WERI-Rb-1 (cell line): ENCODE measurements around the gene PCLAF.

ENCODE experiments used
- DNase-seq: peaks from one replicate; pipeline ENCODE4 v3.0.0-alpha.2; 2020
- H3K27ac ChIP-seq: fragments of 250-450 bp; sonication (Bioruptor Pico); 2 replicates; pipeline ENCODE4 v1.5.1; 2020; ENCODE audit warnings: mild to moderate bottlenecking, moderate library complexity
- H3K27me3 ChIP-seq: fragments of 250-450 bp; sonication (Bioruptor Pico); 2 replicates; pipeline ENCODE4 v1.5.1; 2021; ENCODE audit warnings: mild to moderate bottlenecking, low read depth, moderate library complexity; ENCODE audit not compliant: insufficient read depth, severe bottlenecking
- H3K36me3 ChIP-seq: fragments of 250-450 bp; sonication (Bioruptor Pico); 2 replicates; pipeline ENCODE4 v1.5.1; 2020; ENCODE audit warnings: mild to moderate bottlenecking, moderate library complexity
- H3K4me3 ChIP-seq: 2 replicates; pipeline ENCODE4 v1.5.1; 2011; ENCODE audit warnings: low read depth, mild to moderate bottlenecking, control low read depth, low read length
- H3K9me3 ChIP-seq: fragments of 250-450 bp; sonication (Bioruptor Pico); 2 replicates; pipeline ENCODE4 v1.5.1; 2021; ENCODE audit warnings: mild to moderate bottlenecking, moderate library complexity; ENCODE audit not compliant: severe bottlenecking
- TF ChIP-seq, protein P1 (sequence below): IDR thresholded peaks from 2 replicates; pipeline ENCODE4 v1.5.1; 2011; ENCODE audit warnings: low read depth, mild to moderate bottlenecking, control low read depth, inconsistent platforms, low read length

PCLAF gene

DNA sequence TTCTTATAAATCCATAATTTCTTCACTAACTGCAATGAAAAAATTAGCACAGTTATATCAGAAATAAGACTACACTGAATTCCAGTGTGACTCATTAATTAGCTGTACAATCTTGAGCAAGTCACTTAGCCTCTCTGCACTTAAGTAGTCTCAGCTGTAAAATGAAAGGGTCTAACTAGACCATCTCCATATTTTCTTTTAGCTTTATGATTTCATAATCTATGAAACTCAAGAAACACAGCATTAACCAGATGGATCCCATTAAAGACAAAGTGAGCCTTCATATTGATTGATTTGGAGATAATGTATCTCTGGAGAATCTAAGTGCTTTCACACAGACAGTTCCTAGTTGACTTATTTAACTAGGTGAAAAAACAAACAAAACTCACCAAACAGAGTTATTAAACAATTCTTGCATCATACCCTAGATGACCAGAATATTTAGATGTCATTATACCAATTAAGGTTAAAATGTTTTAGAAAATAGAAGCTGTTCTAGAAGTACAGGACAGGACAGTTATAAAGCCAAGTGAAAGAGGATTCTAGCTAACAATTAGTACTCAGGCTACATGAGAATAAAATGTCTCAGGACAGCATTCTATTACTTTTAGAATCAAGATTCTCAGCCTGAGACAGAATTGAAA, 36.5 kb downstream of the PCLAF start:
- Histone ChIP-seq H3K4me3 (no peak overlapping the region), H3K27me3 (no peaks in the 10 kb centered on the region), H3K9me3 (no peaks in the 10 kb centered on the region), H3K27ac (no peak overlapping the region), H3K36me3 (no peaks in the 10 kb centered on the region; the same call in 1 of the 2 replicates)
- DNase-seq: no peak
- TF ChIP-seq, protein P1, sequence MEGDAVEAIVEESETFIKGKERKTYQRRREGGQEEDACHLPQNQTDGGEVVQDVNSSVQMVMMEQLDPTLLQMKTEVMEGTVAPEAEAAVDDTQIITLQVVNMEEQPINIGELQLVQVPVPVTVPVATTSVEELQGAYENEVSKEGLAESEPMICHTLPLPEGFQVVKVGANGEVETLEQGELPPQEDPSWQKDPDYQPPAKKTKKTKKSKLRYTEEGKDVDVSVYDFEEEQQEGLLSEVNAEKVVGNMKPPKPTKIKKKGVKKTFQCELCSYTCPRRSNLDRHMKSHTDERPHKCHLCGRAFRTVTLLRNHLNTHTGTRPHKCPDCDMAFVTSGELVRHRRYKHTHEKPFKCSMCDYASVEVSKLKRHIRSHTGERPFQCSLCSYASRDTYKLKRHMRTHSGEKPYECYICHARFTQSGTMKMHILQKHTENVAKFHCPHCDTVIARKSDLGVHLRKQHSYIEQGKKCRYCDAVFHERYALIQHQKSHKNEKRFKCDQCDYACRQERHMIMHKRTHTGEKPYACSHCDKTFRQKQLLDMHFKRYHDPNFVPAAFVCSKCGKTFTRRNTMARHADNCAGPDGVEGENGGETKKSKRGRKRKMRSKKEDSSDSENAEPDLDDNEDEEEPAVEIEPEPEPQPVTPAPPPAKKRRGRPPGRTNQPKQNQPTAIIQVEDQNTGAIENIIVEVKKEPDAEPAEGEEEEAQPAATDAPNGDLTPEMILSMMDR: no peak

DNA sequence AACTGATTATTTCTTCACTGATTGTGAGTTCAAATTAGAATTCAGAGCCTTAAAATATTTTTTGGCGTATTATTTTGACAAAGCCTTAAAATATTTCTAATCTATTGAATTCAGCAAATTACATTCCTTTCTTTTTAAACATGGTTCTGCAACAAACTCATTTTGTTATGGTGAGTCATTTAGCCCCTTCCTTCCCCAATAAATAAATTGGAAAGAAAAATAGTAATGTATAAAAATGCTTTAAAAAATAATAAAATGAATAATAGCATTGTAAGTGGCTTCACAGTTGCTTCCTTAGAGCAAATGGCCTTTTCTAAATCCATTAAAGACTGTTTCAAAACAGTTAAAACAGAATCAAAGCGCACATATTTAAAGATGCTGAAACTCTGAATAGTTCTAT, 37.4 kb downstream of the PCLAF start:
- DNase-seq: no peak
- Histone ChIP-seq H3K27me3 (no peaks in the 10 kb centered on the region), H3K27ac (no peak overlapping the region), H3K4me3 (no peak overlapping the region), H3K36me3 (no peaks in the 10 kb centered on the region; the same call in 1 of the 2 replicates), H3K9me3 (no peaks in the 10 kb centered on the region)
- TF ChIP-seq, protein P1: no peak

DNA sequence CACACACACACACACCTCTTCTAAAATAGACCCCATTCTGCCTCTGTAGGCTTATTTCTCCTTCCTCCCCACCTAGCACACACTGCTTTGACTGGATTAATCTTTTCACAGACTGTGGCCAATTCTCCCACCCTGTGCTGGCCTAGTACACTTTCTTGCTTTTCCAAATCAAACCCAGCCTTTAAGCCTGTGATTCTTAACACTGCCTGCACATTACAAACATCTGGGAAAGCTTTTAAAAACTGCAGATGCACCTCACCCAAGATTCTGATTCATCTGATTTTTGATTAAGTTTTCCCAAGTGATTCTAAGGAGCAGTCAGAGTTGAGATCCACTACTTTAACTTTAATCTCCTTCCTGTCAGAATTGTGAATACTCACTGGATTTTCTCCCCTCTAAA, 38.0 kb downstream of the PCLAF start:
- no peaks in the 10 kb centered on the region; the same call in 1 of the 2 replicates for H3K36me3 ChIP-seq
- TF ChIP-seq, protein P1: no peak
- H3K4me3 ChIP-seq: no peak overlapping the region
- H3K9me3 ChIP-seq: no peaks in the 10 kb centered on the region
- no peak overlapping the region for H3K27ac ChIP-seq
- DNase-seq: no peak
- H3K27me3 ChIP-seq: no peaks in the 10 kb centered on the region

DNA sequence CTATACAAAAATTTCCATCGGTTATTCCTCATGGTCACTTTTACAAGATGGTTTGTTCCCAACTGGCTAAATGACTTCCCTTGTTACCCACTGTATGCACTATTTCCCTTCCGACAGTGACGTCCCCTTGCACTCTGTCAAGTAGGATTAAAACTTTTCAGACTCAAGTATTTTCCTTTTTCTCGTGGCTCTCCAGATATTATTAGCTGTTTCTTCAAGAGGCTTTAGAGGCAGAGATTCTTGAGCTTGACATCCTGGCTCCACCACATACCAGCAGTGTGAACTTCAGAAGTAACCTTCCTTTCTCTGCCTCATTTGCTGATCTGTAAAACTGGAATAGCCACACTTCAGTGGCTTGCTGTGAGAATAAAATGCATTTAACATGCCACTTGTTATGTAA, 39.3 kb downstream of the PCLAF start:
- no peak overlapping the region for H3K27ac ChIP-seq

DNA sequence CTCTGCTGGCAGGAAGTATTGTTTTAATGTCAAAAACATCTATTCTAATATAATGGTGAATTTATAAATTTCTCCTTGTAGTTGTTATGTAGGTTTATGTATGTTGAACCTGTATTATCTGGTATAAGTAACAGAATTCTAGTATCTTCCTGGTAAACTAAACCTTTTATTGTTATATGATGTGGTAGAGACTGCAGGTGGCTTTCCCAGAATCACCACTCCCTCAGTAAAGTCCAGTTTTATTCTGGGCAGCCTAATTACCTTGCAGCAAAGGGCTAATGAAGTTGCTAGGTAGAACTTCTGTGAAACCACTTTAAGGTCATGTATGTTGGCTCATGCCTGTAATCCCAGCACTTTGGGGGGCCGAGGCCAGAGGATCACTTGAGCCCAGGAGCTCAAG, 40.9 kb downstream of the PCLAF start:
- no peak overlapping the region for H3K27ac ChIP-seq
- no peaks in the 10 kb centered on the region for H3K27me3 ChIP-seq
- no peak for DNase-seq
- H3K9me3 ChIP-seq: no peaks in the 10 kb centered on the region
- no peaks in the 10 kb centered on the region; the same call in 1 of the 2 replicates for H3K36me3 ChIP-seq
- H3K4me3 ChIP-seq: no peak overlapping the region
- TF ChIP-seq, protein P1: no peak

More for the DNA sequence above, 39.3 kb downstream of the PCLAF start:
- TF ChIP-seq, protein P1: no peak
- no peak for DNase-seq
- H3K27me3 ChIP-seq: no peaks in the 10 kb centered on the region
- no peaks in the 10 kb centered on the region; the same call in 1 of the 2 replicates for H3K36me3 ChIP-seq
- no peak overlapping the region for H3K4me3 ChIP-seq
- H3K9me3 ChIP-seq: no peaks in the 10 kb centered on the region

DNA sequence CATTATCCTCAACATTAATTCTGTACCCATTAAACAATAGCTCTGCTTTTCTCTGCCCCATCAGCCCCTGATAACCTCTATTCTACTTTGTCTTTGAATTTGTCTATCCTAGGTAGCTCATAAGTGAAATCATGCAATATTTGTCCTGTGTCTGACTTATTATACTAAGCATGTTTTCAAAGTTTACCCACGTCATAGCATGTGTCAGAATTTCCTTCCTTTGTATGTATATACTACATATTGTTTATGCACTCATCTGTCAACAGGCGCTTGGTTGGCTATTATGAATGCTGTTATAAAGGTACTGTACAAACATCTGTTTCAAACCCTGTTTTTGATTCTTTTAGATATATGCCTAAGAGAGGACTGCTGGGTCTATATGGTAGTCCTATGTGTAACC, 43.5 kb downstream of the PCLAF start:
- H3K9me3 ChIP-seq: no peaks in the 10 kb centered on the region
- TF ChIP-seq, protein P1: no peak
- DNase-seq: no peak
- no peaks in the 10 kb centered on the region for H3K27me3 ChIP-seq
- H3K4me3 ChIP-seq: no peak overlapping the region
- H3K27ac ChIP-seq: no peak overlapping the region
- H3K36me3 ChIP-seq: no peaks in the 10 kb centered on the region; the same call in none of the 2 replicates
